ENCODE data around the gene PPP4C.

PPP4C gene

GRCh38 chr16:30041841-30042240 is 34.0 kb upstream of the PPP4C start:
- TF ChIP-seq CTCF (IDR thresholded peaks at IDR 0.05; ENCODE audit: control extremely low read depth, extremely low read depth, low read depth, missing control alignments), result no peak
- DNase-seq (ENCODE audit: extremely low spot score), result no peak
- ChIA-PET POLR2A (no interaction called here), CTCF (interaction anchor here (1.2 to 6.1 kb wide), 2 partner anchors 9 to 350 kb away, joined by 3 to 47 read pairs; partner anchors contain the start of gene TLCD3B)

GRCh38 chr16:30046178-30046577 is 29.6 kb upstream of the PPP4C start:
- no peak for TF ChIP-seq CTCF (IDR thresholded peaks at IDR 0.05; ENCODE audit: control extremely low read depth, extremely low read depth, low read depth, missing control alignments)
- no peak for DNase-seq (ENCODE audit: extremely low spot score)
- ChIA-PET POLR2A (no interaction called here), CTCF (interaction anchor here (1.4 kb wide), 1 partner anchor 10 kb away, joined by 5 read pairs; no protein-coding TSS in a partner anchor)

- TF ChIP-seq CTCF (IDR thresholded peaks at IDR 0.05; ENCODE audit: control extremely low read depth, extremely low read depth, low read depth, missing control alignments), result no peak
- POLR2A ChIA-PET, result no interaction called here
- CTCF ChIA-PET, result interaction anchor here (1.4 to 1.7 kb wide), 2 partner anchors 9 to 15 kb away, joined by 5 to 6 read pairs; no protein-coding TSS in a partner anchor
- DNase-seq (ENCODE audit: extremely low spot score), result no peak
Measured at GRCh38 chr16:30046588-30046987, 29.2 kb upstream of the PPP4C start.

- ChIA-PET POLR2A (interaction anchor here (0.6 to 2.3 kb wide), 2 partner anchors 16 to 407 kb away, joined by 5 to 7 read pairs; partner anchors contain the start of gene ALDOA), CTCF (interaction anchor here (1.0 kb wide), 1 partner anchor 18 kb away, joined by 3 read pairs; no protein-coding TSS in a partner anchor)
- no peak for TF ChIP-seq CTCF (IDR thresholded peaks at IDR 0.05; ENCODE audit: control extremely low read depth, extremely low read depth, low read depth, missing control alignments)
- DNase-seq (ENCODE audit: extremely low spot score), result no peak
Measured at GRCh38 chr16:30049871-30050270, 25.9 kb upstream of the PPP4C start.

GRCh38 chr16:30051518-30051917 is 24.3 kb upstream of the PPP4C start:
- DNase-seq (ENCODE audit: extremely low spot score), result no peak
- POLR2A ChIA-PET, result interaction anchor here (2.3 kb wide), 1 partner anchor 14 kb away, joined by 5 read pairs; the partner anchor contains the start of gene ALDOA
- no peak for TF ChIP-seq CTCF (IDR thresholded peaks at IDR 0.05; ENCODE audit: control extremely low read depth, extremely low read depth, low read depth, missing control alignments)
- CTCF ChIA-PET, result interaction anchor here (0.9 to 2.2 kb wide), 4 partner anchors 12 to 85 kb away, joined by 3 to 20 read pairs (median 6); partner anchors contain the start of genes ALDOA and TLCD3B

GRCh38 chr16:30052671-30053372 is 23.0 kb upstream of the PPP4C start:
- peak; percentile 97 for DNase-seq (ENCODE audit: extremely low spot score)
- CTCF ChIA-PET, result interaction anchor here (0.9 to 2.2 kb wide), 8 partner anchors 8 to 86 kb away, joined by 3 to 20 read pairs (median 3); partner anchors contain the start of genes ALDOA, C16orf92, TBX6 and TLCD3B
- no peak for TF ChIP-seq CTCF (IDR thresholded peaks at IDR 0.05; ENCODE audit: control extremely low read depth, extremely low read depth, low read depth, missing control alignments)
- POLR2A ChIA-PET, result interaction anchor here (0.6 kb wide), 1 partner anchor 409 kb away, joined by 4 read pairs; no protein-coding TSS in a partner anchor
